HG03558 (cell line): ENCODE measurements around the gene NDUFA13.

ENCODE experiments used
- ATAC-seq: cut with Tn5 transposase; IDR thresholded peaks from one replicate; pipeline ENCODE4 v1.9.1; 2021; ENCODE audit warnings: moderate number of reproducible peaks; ENCODE audit not compliant: unreplicated experiment; ENCODE audit errors: extremely low read depth

The NDUFA13 gene

GRCh38 chr19:19544954-19545591 is 29.0 kb downstream of the NDUFA13 start:
- no peak for ATAC-seq

- ATAC-seq = no peak
These were observed 29.7 kb downstream of the NDUFA13 start for GRCh38 chr19:19545707-19546106.

GRCh38 chr19:19546751-19547162 is 30.7 kb downstream of the NDUFA13 start:
- no peak for ATAC-seq

GRCh38 chr19:19547674-19548336 is 31.8 kb downstream of the NDUFA13 start:
- no peak for ATAC-seq

GRCh38 chr19:19548915-19549759 is 33.1 kb downstream of the NDUFA13 start:
- no peak for ATAC-seq

- no peak for ATAC-seq
These were observed 33.9 kb downstream of the NDUFA13 start for GRCh38 chr19:19549804-19550464.

- ATAC-seq = no peak
These were observed 34.5 kb downstream of the NDUFA13 start for GRCh38 chr19:19550485-19550929.

GRCh38 chr19:19550972-19551852 is 35.2 kb downstream of the NDUFA13 start:
- no peak for ATAC-seq

GRCh38 chr19:19551853-19552192 is 35.8 kb downstream of the NDUFA13 start:
- ATAC-seq = no peak

- no peak for ATAC-seq
These were observed 36.8 kb downstream of the NDUFA13 start for GRCh38 chr19:19552798-19553197.

- no peak for ATAC-seq
These were observed 37.6 kb downstream of the NDUFA13 start for GRCh38 chr19:19553670-19554069.

GRCh38 chr19:19554074-19555023 is 38.3 kb downstream of the NDUFA13 start:
- no peak for ATAC-seq

- ATAC-seq = no peak
These were observed 42.0 kb downstream of the NDUFA13 start for GRCh38 chr19:19558055-19558454.

- no peak for ATAC-seq
These were observed 42.6 kb downstream of the NDUFA13 start for GRCh38 chr19:19558636-19559035.

GRCh38 chr19:19559931-19560330 is 43.9 kb downstream of the NDUFA13 start:
- ATAC-seq = no peak

GRCh38 chr19:19561946-19562664 is 46.1 kb downstream of the NDUFA13 start:
- no peak for ATAC-seq

GRCh38 chr19:19562665-19563347 is 46.8 kb downstream of the NDUFA13 start:
- no peak for ATAC-seq
